H9 (cell line): Measurements from ENCODE around the gene FCHSD2. TPM values are rescaled to one million over a fixed set of nuclear protein-coding genes. Genes with fewer than 3 reads are reported as not detected.

Source experiments
- DNase-seq: peaks from one replicate; pipeline ENCODE4 v3.0.0-alpha.2; 2017
- H2AFZ ChIP-seq: one replicate; pipeline ENCODE4 v1.6.1; 2013; ENCODE audit warnings: mild to moderate bottlenecking, low read length, control low read depth, moderate library complexity
- H2AK5ac ChIP-seq: 2 replicates; pipeline ENCODE4 v1.6.1; 2013; ENCODE audit warnings: low read length, control low read depth, mixed read lengths; ENCODE audit not compliant: insufficient read length
- H2BK120ac ChIP-seq: one replicate; pipeline ENCODE4 v1.6.1; 2013; ENCODE audit warnings: low read depth, mild to moderate bottlenecking, low read length, control low read depth, inconsistent platforms; ENCODE audit not compliant: poor library complexity, severe bottlenecking
- H2BK12ac ChIP-seq: 2 replicates; pipeline ENCODE4 v1.6.1; 2013; ENCODE audit warnings: low read length, control low read depth, mixed read lengths, low read depth; ENCODE audit not compliant: insufficient read length
- H2BK15ac ChIP-seq: 2 replicates; pipeline ENCODE4 v1.6.1; 2013; ENCODE audit warnings: low read depth, low read length, control low read depth
- H2BK20ac ChIP-seq: one replicate; pipeline ENCODE4 v1.6.1; 2013; ENCODE audit warnings: low read depth, mild to moderate bottlenecking, low read length, control low read depth, inconsistent platforms; ENCODE audit not compliant: poor library complexity, severe bottlenecking
- H2BK5ac ChIP-seq: 2 replicates; pipeline ENCODE4 v1.6.1; 2013; ENCODE audit warnings: low read length, control low read depth, mixed read lengths; ENCODE audit not compliant: insufficient read length
- H3K14ac ChIP-seq: 2 replicates; pipeline ENCODE4 v1.6.1; 2013; ENCODE audit warnings: low read length, control low read depth; ENCODE audit not compliant: insufficient read depth
- H3K18ac ChIP-seq: 2 replicates; pipeline ENCODE4 v1.6.1; 2013; ENCODE audit warnings: low read depth, mild to moderate bottlenecking, mixed read lengths, low read length, control low read depth; ENCODE audit not compliant: insufficient read length
- H3K23ac ChIP-seq: 2 replicates; pipeline ENCODE4 v1.6.1; 2013; ENCODE audit warnings: low read length, control low read depth, mixed read lengths, low read depth; ENCODE audit not compliant: insufficient read length
- H3K23me2 ChIP-seq: 2 replicates; pipeline ENCODE4 v1.6.1; 2013; ENCODE audit warnings: low read depth, mild to moderate bottlenecking, mixed read lengths, low read length, control low read depth; ENCODE audit not compliant: insufficient read length, poor library complexity, severe bottlenecking
- H3K27ac ChIP-seq: 2 replicates; pipeline ENCODE4 v1.5.1; 2013; ENCODE audit warnings: low read length, control low read depth, mixed read lengths, low read depth; ENCODE audit not compliant: insufficient read length
- H3K27me3 ChIP-seq: 2 replicates; pipeline ENCODE4 v1.6.1; 2013; ENCODE audit warnings: low read length, control low read depth, inconsistent platforms; ENCODE audit not compliant: insufficient read depth
- H3K4ac ChIP-seq: 2 replicates; pipeline ENCODE4 v1.6.1; 2013; ENCODE audit warnings: low read depth, mild to moderate bottlenecking, control low read depth, inconsistent platforms, low read length, moderate library complexity
- H3K4me1 ChIP-seq: 2 replicates; pipeline ENCODE4 v1.6.1; 2013; ENCODE audit warnings: low read length, control low read depth, inconsistent platforms; ENCODE audit not compliant: insufficient read depth
- H3K4me2 ChIP-seq: 2 replicates; pipeline ENCODE4 v1.6.1; 2013; ENCODE audit warnings: low read length, control low read depth, mixed read lengths; ENCODE audit not compliant: insufficient read length, insufficient read depth
- H3K56ac ChIP-seq: 2 replicates; pipeline ENCODE4 v1.6.1; 2013; ENCODE audit warnings: low read depth, mild to moderate bottlenecking, mixed read lengths, low read length, control low read depth; ENCODE audit not compliant: insufficient read length
- H3K79me1 ChIP-seq: 2 replicates; pipeline ENCODE4 v1.6.1; 2013; ENCODE audit warnings: low read depth, mild to moderate bottlenecking, moderate library complexity, low read length, control low read depth, inconsistent platforms; ENCODE audit not compliant: insufficient read depth, poor library complexity, severe bottlenecking
- H3K79me2 ChIP-seq: 2 replicates; pipeline ENCODE4 v1.6.1; 2013; ENCODE audit warnings: low read length, control low read depth, inconsistent platforms; ENCODE audit not compliant: insufficient read depth
- H3K9ac ChIP-seq: 2 replicates; pipeline ENCODE4 v1.6.1; 2013; ENCODE audit warnings: low read length, control low read depth, mixed read lengths; ENCODE audit not compliant: insufficient read length; ENCODE audit errors: extremely low read depth
- H3K9me3 ChIP-seq: one replicate; pipeline ENCODE4 v1.6.1; 2013; ENCODE audit warnings: low read depth, low read length, inconsistent platforms; ENCODE audit not compliant: control insufficient read depth
- H3T11ph ChIP-seq: one replicate; pipeline ENCODE4 v1.6.1; 2013; ENCODE audit warnings: mild to moderate bottlenecking, low read length, control low read depth, inconsistent platforms
- H4K20me1 ChIP-seq: one replicate; pipeline ENCODE4 v1.6.1; 2013; ENCODE audit not compliant: control insufficient read depth, insufficient read length, insufficient read depth
- H4K5ac ChIP-seq: 2 replicates; pipeline ENCODE4 v1.6.1; 2013; ENCODE audit warnings: low read depth, mild to moderate bottlenecking, mixed read lengths, low read length, control low read depth; ENCODE audit not compliant: insufficient read length
- H4K8ac ChIP-seq: replicated peaks from 2 replicates; pipeline ENCODE4 v1.6.1; 2013; ENCODE audit warnings: low read length, control low read depth, mixed read lengths, low read depth; ENCODE audit not compliant: insufficient read length
- H4K91ac ChIP-seq: 2 replicates; pipeline ENCODE4 v1.6.1; 2013; ENCODE audit warnings: low read depth, mild to moderate bottlenecking, moderate library complexity, mixed read lengths, low read length, control low read depth; ENCODE audit not compliant: insufficient read length
- H3K27ac Mint-ChIP-seq, 3 experiments: 2 replicates in 2 of 3; 3 replicates in 1 of 3; pipeline ENCODE4 v1.8.0; 2020 to 2021; ENCODE audit warnings: mixed read lengths in 3 of 3, mild to moderate bottlenecking in 1 of 3, moderate library complexity in 1 of 3
- H3K27me3 Mint-ChIP-seq: 2 replicates; pipeline ENCODE4 v1.8.0; 2021; ENCODE audit warnings: low read depth, mild to moderate bottlenecking, moderate library complexity, mixed read lengths
- H3K36me3 Mint-ChIP-seq, 3 experiments: 2 replicates in 2 of 3; 3 replicates in 1 of 3; pipeline ENCODE4 v1.8.0; 2020 to 2021; ENCODE audit warnings: low read depth in 3 of 3, mixed read lengths in 3 of 3; ENCODE audit not compliant: insufficient read depth in 1 of 3
- H3K4me1 Mint-ChIP-seq, 2 experiments: 2 replicates each; pipeline ENCODE4 v1.8.0; 2020; ENCODE audit warnings: mixed read lengths in 2 of 2
- H3K4me3 Mint-ChIP-seq, 2 experiments: 2 replicates in 1 of 2; 3 replicates in 1 of 2; pipeline ENCODE4 v1.8.0; 2020 to 2021; ENCODE audit warnings: mild to moderate bottlenecking in 2 of 2, mixed read lengths in 2 of 2, moderate library complexity in 1 of 2
- H3K9me3 Mint-ChIP-seq, 2 experiments: 2 replicates in 1 of 2; 3 replicates in 1 of 2; pipeline ENCODE4 v1.8.0; 2020; ENCODE audit warnings: mild to moderate bottlenecking in 2 of 2, mixed read lengths in 2 of 2, moderate library complexity in 1 of 2
- total RNA-seq: library from RNA; stranded (reverse); gene quantifications from 2 replicates; pipeline ENCODE4 v1.2.1, GENCODE V29; 2021
- TF ChIP-seq, protein P1 (sequence below): fragments of 200-600 bp; sonication (generic); conservative IDR thresholded peaks from 3 replicates; pipeline ENCODE4 v1.8.0; 2021; ENCODE audit warnings: antibody characterized with exemption, mild to moderate bottlenecking

The FCHSD2 gene
- total RNA-seq, 1 experiment from 2014 or later = 17.8 TPM

DNA sequence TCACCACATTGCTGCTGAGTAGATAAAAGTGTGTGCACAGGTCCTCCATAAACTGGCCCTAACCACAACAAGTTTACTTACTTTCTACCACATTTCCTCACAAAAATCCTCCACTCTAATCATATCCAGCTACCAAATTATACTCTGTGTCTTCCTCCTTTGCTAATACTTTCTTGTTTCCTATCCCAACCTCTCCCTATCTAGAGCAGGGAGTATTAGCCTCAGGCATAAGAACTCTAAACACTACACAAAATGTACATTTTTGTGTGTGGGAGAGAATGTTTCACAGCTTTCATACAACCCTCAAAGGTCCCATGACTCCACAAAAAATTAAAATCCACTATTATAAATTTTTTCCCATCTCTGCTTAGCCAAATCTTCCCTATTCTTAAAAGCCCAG, 255.5 kb downstream of the FCHSD2 start:
- Histone ChIP-seq H3K27me3 (no peaks in the 10 kb centered on the region), H3K9ac (no peak overlapping the region), H4K20me1 (no peaks in the 10 kb centered on the region), H3K4me2 (no peak overlapping the region), H2BK120ac (no peak overlapping the region), H4K8ac (no peak overlapping the region), H3T11ph (no peak overlapping the region), H2AFZ (no peak overlapping the region), H2BK5ac (no peak overlapping the region), H3K14ac (no peak overlapping the region), H2BK12ac (no peak overlapping the region), H3K4me1 (no peaks in the 10 kb centered on the region), H3K27ac (no peak overlapping the region), H3K23me2 (no peaks in the 10 kb centered on the region), H3K4ac (no peak overlapping the region), H3K18ac (no peak overlapping the region), H2AK5ac (no peak overlapping the region), H2BK15ac (no peak overlapping the region), H3K23ac (no peak overlapping the region), H4K91ac (no peak overlapping the region), H3K79me1 (no peaks in the 10 kb centered on the region), H4K5ac (no peak overlapping the region), H3K9me3 (no peaks in the 10 kb centered on the region), H3K56ac (no peak overlapping the region), H2BK20ac (no peak overlapping the region), H3K79me2 (no peaks in the 10 kb centered on the region)
- no peak overlapping the region for H3K4me3 Mint-ChIP-seq
- H3K4me1 Mint-ChIP-seq = no peaks in the 10 kb centered on the region
- TF ChIP-seq, protein P1, sequence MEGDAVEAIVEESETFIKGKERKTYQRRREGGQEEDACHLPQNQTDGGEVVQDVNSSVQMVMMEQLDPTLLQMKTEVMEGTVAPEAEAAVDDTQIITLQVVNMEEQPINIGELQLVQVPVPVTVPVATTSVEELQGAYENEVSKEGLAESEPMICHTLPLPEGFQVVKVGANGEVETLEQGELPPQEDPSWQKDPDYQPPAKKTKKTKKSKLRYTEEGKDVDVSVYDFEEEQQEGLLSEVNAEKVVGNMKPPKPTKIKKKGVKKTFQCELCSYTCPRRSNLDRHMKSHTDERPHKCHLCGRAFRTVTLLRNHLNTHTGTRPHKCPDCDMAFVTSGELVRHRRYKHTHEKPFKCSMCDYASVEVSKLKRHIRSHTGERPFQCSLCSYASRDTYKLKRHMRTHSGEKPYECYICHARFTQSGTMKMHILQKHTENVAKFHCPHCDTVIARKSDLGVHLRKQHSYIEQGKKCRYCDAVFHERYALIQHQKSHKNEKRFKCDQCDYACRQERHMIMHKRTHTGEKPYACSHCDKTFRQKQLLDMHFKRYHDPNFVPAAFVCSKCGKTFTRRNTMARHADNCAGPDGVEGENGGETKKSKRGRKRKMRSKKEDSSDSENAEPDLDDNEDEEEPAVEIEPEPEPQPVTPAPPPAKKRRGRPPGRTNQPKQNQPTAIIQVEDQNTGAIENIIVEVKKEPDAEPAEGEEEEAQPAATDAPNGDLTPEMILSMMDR = no peak
- DNase-seq = no peak
- H3K9me3 Mint-ChIP-seq = no peaks in the 10 kb centered on the region
- H3K27me3 Mint-ChIP-seq = no peaks in the 10 kb centered on the region
- H3K27ac Mint-ChIP-seq = no peak overlapping the region
- no peaks in the 10 kb centered on the region; a peak in 2 of 7 replicates for H3K36me3 Mint-ChIP-seq
